Mucosa of descending colon (tissue), 3 donors: ENCODE results near the gene STAB1. TPM values are rescaled to one million over a fixed set of nuclear protein-coding genes. Genes with fewer than 3 reads are reported as not detected.

ENCODE experiments used
- ATAC-seq: fragments of 200-7000 bp; cut with Tn5 transposase; one replicate; pipeline ENCODE4 v1.9.1; 2020; ENCODE audit warnings: mild to moderate bottlenecking, moderate library complexity
- DNase-seq, 3 donors: peaks; one replicate each; pipeline ENCODE4 v3.0.0-alpha.2; 2020
- H3K36me3 ChIP-seq: fragments of 200-600 bp; one replicate; pipeline ENCODE4 v1.8.0; 2021; ENCODE audit warnings: low read depth, mild to moderate bottlenecking
- H3K4me1 ChIP-seq: fragments of 200-600 bp; one replicate; pipeline ENCODE4 v1.8.0; 2021; ENCODE audit warnings: low read depth, mild to moderate bottlenecking
- H3K4me3 ChIP-seq: fragments of 200-600 bp; one replicate; pipeline ENCODE4 v1.8.0; 2021; ENCODE audit warnings: mild to moderate bottlenecking
- H3K9me3 ChIP-seq: fragments of 200-600 bp; one replicate; pipeline ENCODE4 v1.8.0; 2021; ENCODE audit warnings: mild to moderate bottlenecking
- CTCF ChIP-seq: fragments of 200-600 bp; IDR thresholded peaks from one replicate; pipeline ENCODE4 v1.8.0; 2022; ENCODE audit warnings: antibody characterized with exemption, mild to moderate bottlenecking
- intact Hi-C, 2 donors: fragments of 100-400 bp; cut with DNase I in 1 of 2; cut with micrococcal nuclease in 1 of 2; formaldehyde crosslinking; loops; one replicate each; pipeline versions ENCODE4 v1.11.0 to v1.11.1; 2022; cut with DNase I, micrococcal nuclease
- total RNA-seq, 3 donors: library from RNA; stranded (reverse); fragmentation: NEBNext Ultra II Directional in 2 of 3; extraction: Animal tissue kit (Norgen Biotek cat#: 25700) in 2 of 3; gene quantifications; one replicate each; pipeline versions ENCODE4 v1.2.1 to v1.2.4, GENCODE V29; 2021 to 2023
- donor health status: DM: no; HTN: no; CAD: no; lungs with moderate emphysema.
- donor health status: DM: no; HTN: no; CAD: no.
- donor health status: DM: no; HTN: yes; CAD: no.

Gene STAB1
- total RNA-seq, 3 donors from 2014 or later = 51.7 to 187 (median 145) TPM

- intact Hi-C loops = no loop called here
- no peak for TF ChIP-seq CTCF
- no peaks in the 10 kb centered on the region for H3K4me1 ChIP-seq
- no peak overlapping the region for H3K4me3 ChIP-seq
- H3K36me3 ChIP-seq = no peaks in the 10 kb centered on the region
- DNase-seq (no peak), ATAC-seq (no peak)
- H3K9me3 ChIP-seq = no peaks in the 10 kb centered on the region
These were observed 77.1 kb downstream of the STAB1 start for GRCh38 chr3:52572221-52572620.

Other genes starting within 250 kb of the STAB1 start
- 10 to 100 TPM in 1 of 3 donors, 1 to 10 TPM in 2; 3.9 to 21.4 (median 9.7) TPM for gene PPM1M, start 249.6 kb upstream of the STAB1 start, total RNA-seq
- 10 to 100 TPM; 55.8 to 83.1 (median 62.9) TPM for gene WDR82, start 216.7 kb upstream of the STAB1 start, total RNA-seq
- gene GLYCTK, start 207.5 kb upstream of the STAB1 start, total RNA-seq = 10 to 100 TPM; 37.1 to 78.6 (median 42.7) TPM
- gene DNAH1, start 179.0 kb upstream of the STAB1 start, total RNA-seq = 10 to 100 TPM in 2 of 3 donors, 1 to 10 TPM in 1; 9.0 to 25.9 (median 10.9) TPM
- gene BAP1, start 85.3 kb upstream of the STAB1 start, total RNA-seq = 10 to 100 TPM; 69.3 to 87.0 (median 84.1) TPM
- 10 to 100 TPM; 13.9 to 24.7 (median 17.6) TPM for gene PHF7, start 84.7 kb upstream of the STAB1 start, total RNA-seq
- gene SEMA3G, start 50.2 kb upstream of the STAB1 start, total RNA-seq = 10 to 100 TPM in 1 of 3 donors, 1 to 10 TPM in 2; 2.7 to 10.2 (median 3.1) TPM
- gene TNNC1, start 41.3 kb upstream of the STAB1 start, total RNA-seq = 1 to 10 TPM in 2 of 3 donors, under 1 TPM in 1; 0.60 to 6.3 (median 2.5) TPM
- gene NISCH, start 39.7 kb upstream of the STAB1 start, total RNA-seq = 10 to 100 TPM; 57.6 to 91.0 (median 72.1) TPM
- gene NT5DC2, start 38.5 kb downstream of the STAB1 start, total RNA-seq = 10 to 100 TPM in 2 of 3 donors, 1 to 10 TPM in 1; 5.7 to 20.2 (median 17.2) TPM
- gene UQCC5, start 41.3 kb downstream of the STAB1 start, total RNA-seq = 10 to 100 TPM; 16.1 to 18.1 (median 17.1) TPM
- 10 to 100 TPM; 48.5 to 86.1 (median 56.8) TPM for gene PBRM1, start 190.6 kb downstream of the STAB1 start, total RNA-seq
- 10 to 100 TPM; 39.2 to 54.4 (median 47.7) TPM for gene GNL3, start 190.7 kb downstream of the STAB1 start, total RNA-seq
- 10 to 100 TPM; 24.4 to 36.0 (median 30.7) TPM for gene GLT8D1, start 210.5 kb downstream of the STAB1 start, total RNA-seq
- 100 to 1,000 TPM in 1 of 3 donors, 10 to 100 TPM in 2; 61.0 to 105 (median 80.4) TPM for gene SPCS1, start 210.8 kb downstream of the STAB1 start, total RNA-seq